ENCODE data around the gene ZNF740. TPM values are rescaled to one million over a fixed set of nuclear protein-coding genes. Genes with fewer than 3 reads are reported as not detected.

Gene ZNF740
- total RNA-seq, 1 experiment from 2014 or later = 41.2 TPM

DNA sequence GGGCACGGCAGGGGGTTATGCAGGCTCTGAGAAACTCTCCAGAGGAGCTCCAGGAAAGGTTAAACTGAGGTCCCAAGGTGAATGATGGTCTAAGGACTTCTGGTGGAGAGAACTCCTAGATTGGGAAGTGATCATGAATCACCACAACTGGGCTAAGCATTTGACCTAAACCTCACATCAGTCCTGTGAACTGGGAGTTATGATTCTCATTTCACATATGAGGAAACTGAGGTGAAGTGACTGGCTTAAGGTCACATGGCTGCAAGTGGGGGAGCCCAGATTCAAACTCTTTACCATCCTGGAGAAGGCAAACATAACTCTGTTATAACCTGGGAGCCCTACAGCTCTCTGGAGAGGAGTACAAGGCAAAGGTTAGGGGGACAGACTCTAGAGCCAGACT, 47.3 kb downstream of the ZNF740 start:
- Histone ChIP-seq H3K79me1 (ENCODE audit: insufficient read depth, low read depth, low read length, poor library complexity, severe bottlenecking) (no peaks in the 10 kb centered on the region), H3K9me3 (ENCODE audit: control insufficient read depth, low read depth, low read length) (no peaks in the 10 kb centered on the region), H2AFZ (ENCODE audit: low read length) (no peak overlapping the region), H4K5ac (ENCODE audit: insufficient read length, low read depth, low read length) (no peak overlapping the region), H3K4ac (ENCODE audit: low read depth, low read length) (no peak overlapping the region), H3K14ac (ENCODE audit: insufficient read depth, low read length) (no peak overlapping the region), H3K23me2 (ENCODE audit: insufficient read length, low read depth, low read length, poor library complexity, severe bottlenecking) (peaks cover 16% of the 10 kb centered on the region), H2BK12ac (ENCODE audit: insufficient read length, low read depth, low read length) (no peak overlapping the region), H3K18ac (ENCODE audit: insufficient read length, low read depth, low read length) (no peak overlapping the region), H3K79me2 (ENCODE audit: insufficient read depth, low read length) (no peaks in the 10 kb centered on the region), H4K91ac (ENCODE audit: insufficient read length, low read depth, low read length) (no peak overlapping the region), H4K20me1 (ENCODE audit: control insufficient read depth, insufficient read depth, insufficient read length) (no peaks in the 10 kb centered on the region), H3K56ac (ENCODE audit: insufficient read length, low read depth, low read length) (no peak overlapping the region), H3K27me3 (ENCODE audit: insufficient read depth, low read length) (no peaks in the 10 kb centered on the region; the same call in 1 of the 2 replicates), H3K23ac (ENCODE audit: insufficient read length, low read depth, low read length) (no peak overlapping the region), H2BK120ac (ENCODE audit: low read depth, low read length, poor library complexity, severe bottlenecking) (no peak overlapping the region), H2BK5ac (ENCODE audit: insufficient read length, low read length) (no peak overlapping the region), H4K8ac (replicated peaks; ENCODE audit: insufficient read length, low read depth, low read length) (no peak overlapping the region), H3K9ac (ENCODE audit: extremely low read depth, insufficient read length, low read length) (no peak overlapping the region), H2BK20ac (ENCODE audit: low read depth, low read length, poor library complexity, severe bottlenecking) (no peak overlapping the region), H3T11ph (ENCODE audit: low read length) (no peak overlapping the region), H3K27ac (ENCODE audit: insufficient read length, low read depth, low read length) (no peak overlapping the region), H2BK15ac (ENCODE audit: low read depth, low read length) (no peak overlapping the region), H2AK5ac (ENCODE audit: insufficient read length, low read length) (no peak overlapping the region), H3K4me2 (ENCODE audit: insufficient read depth, insufficient read length, low read length) (no peak overlapping the region), H3K4me1 (ENCODE audit: insufficient read depth, low read length) (peaks cover 26% of the 10 kb centered on the region; the same call in 1 of the 2 replicates)
- Mint-ChIP-seq H3K27ac (no peak overlapping the region), H3K36me3 (ENCODE audit: insufficient read depth in 1 of 3, low read depth in 3 of 3) (peaks cover 8 to 17% (median 13%) of the 10 kb centered on the region in 3 experiments; a peak in 6 of 7 replicates), H3K27me3 (ENCODE audit: low read depth) (peaks cover 10% of the 10 kb centered on the region), H3K9me3 (no peaks in the 10 kb centered on the region), H3K4me1 (peaks cover 74 to 79% of the 10 kb centered on the region in 2 experiments), H3K4me3 (no peak overlapping the region)
- no peak for TF ChIP-seq CTCF (conservative IDR thresholded peaks at IDR 0.05)
- no CpG with 5 or more reads among the region's 1 CpG for WGBS (ENCODE audit: extremely low coverage, insufficient read length, low lambda C conversion rate)
- no peak for DNase-seq
